Pancreas (tissue), 10 donors: ENCODE results near the gene SH3D19. TPM values are rescaled to one million over a fixed set of nuclear protein-coding genes. Genes with fewer than 3 reads are reported as not detected.

Source experiments
- ATAC-seq, 4 donors: fragments of 200-7000 bp; cut with Tn5 transposase; one replicate each; pipeline versions ENCODE4 v1.8.0 to v1.9.1; 2020; ENCODE audit warnings: mild to moderate bottlenecking in 4 of 4, moderate library complexity in 4 of 4
- DNase-seq, 6 donors: peaks; one replicate each; pipeline ENCODE4 v3.0.0-alpha.2; 2020
- FAIRE-seq: peaks from 2 replicates; lab custom pipeline; 2012; peaks lifted over from hg19 to GRCh38; lab: Jason Lieb, UNC
- H3K27ac ChIP-seq, 4 donors: fragments of 200-600 bp; sonication (generic); 1 replicate in 3 of 4; 2 replicates in 1 of 4; pipeline versions ENCODE4 v1.5.0 to v1.8.0; 2020
- H3K27me3 ChIP-seq, 4 donors: fragments of 200-600 bp; one replicate each; pipeline ENCODE4 v1.8.0; 2021
- H3K36me3 ChIP-seq, 3 donors: fragments of 200-600 bp; sonication (generic) in 1 of 3; one replicate each; pipeline versions ENCODE4 v1.5.0 to v1.8.0; 2020 to 2021
- H3K4me1 ChIP-seq, 3 donors: fragments of 200-600 bp; one replicate each; pipeline ENCODE4 v1.8.0; 2021
- H3K4me3 ChIP-seq, 4 donors: fragments of 200-600 bp; sonication (generic) in 2 of 4; one replicate each; pipeline versions ENCODE4 v1.5.0 to v1.8.0; 2020 to 2021
- H3K9me3 ChIP-seq, 4 donors: fragments of 200-600 bp; one replicate each; pipeline ENCODE4 v1.8.0; 2021
- WGBS, 2 donors: extraction: QIAGEN DNeasy Blood & Tissue Kit; methylation state at CpG; one replicate each; pipeline ENCODE4 v1.1.7; 2013; 5-methylcytosine and 5-hydroxymethylcytosine counted together
- intact Hi-C, 3 donors: fragments of 100-400 bp; cut with DNase I; formaldehyde crosslinking; loops; one replicate each; pipeline versions ENCODE4 v1.11.1 to v1.14.2; 2022
- polyA plus RNA-seq, 2 donors: library from polyadenylated mRNA; stranded (reverse); fragments of 200-250 nt; gene quantifications; one replicate each; pipeline ENCODE4 v1.2.3, GENCODE V29; 2013
- total RNA-seq, 6 donors: library from RNA; stranded (reverse); fragmentation: NEBNext Ultra II Directional in 4 of 6; extraction: Animal tissue kit (Norgen Biotek cat#: 25700) in 4 of 6; gene quantifications; one replicate each; pipeline versions ENCODE4 v1.2.1 to v1.2.4, GENCODE V29; 2021 to 2023
- TF ChIP-seq, protein P1 (sequence below), 4 donors: fragments of 200-600 bp; sonication (generic) in 3 of 4; IDR thresholded peaks; one replicate each; pipeline versions ENCODE4 v1.5.0 to v1.8.0; 2021; ENCODE audit warnings: antibody characterized with exemption in 4 of 4
- donor health status: healthy with polysubstance abuse.
- donor health status: DM: no; HTN: no; CAD: no; lungs with moderate emphysema.
- donor health status: DM: no; HTN: no; CAD: no.
- donor health status: control.
- donor health status: control.
- donor health status: Bipolar disorder and iron deficiency.
- donor health status: DM: yes; HTN: yes; CAD: no.
- donor health status: DM: no; HTN: no; CAD: no.
- donor health status: DM: no; HTN: no; CAD: no.
- donor health status: DM: yes; HTN: yes; CAD: no.

SH3D19 gene
- total and polyA plus RNA-seq, 8 donors, result 11.9 to 34.5 (median 12.9) TPM

- DNase-seq (no peak), ATAC-seq (no peak), FAIRE-seq (no peak)
- intact Hi-C loops, result no loop called here
- 94 to 95% methylated on average over 9 of the region's 9 CpGs for WGBS, 2 donors
- H3K4me3 ChIP-seq, result no peak overlapping the region
- H3K9me3 ChIP-seq, result no peaks in the 10 kb centered on the region
- H3K27me3 ChIP-seq, result no peaks in the 10 kb centered on the region
- TF ChIP-seq, protein P1, sequence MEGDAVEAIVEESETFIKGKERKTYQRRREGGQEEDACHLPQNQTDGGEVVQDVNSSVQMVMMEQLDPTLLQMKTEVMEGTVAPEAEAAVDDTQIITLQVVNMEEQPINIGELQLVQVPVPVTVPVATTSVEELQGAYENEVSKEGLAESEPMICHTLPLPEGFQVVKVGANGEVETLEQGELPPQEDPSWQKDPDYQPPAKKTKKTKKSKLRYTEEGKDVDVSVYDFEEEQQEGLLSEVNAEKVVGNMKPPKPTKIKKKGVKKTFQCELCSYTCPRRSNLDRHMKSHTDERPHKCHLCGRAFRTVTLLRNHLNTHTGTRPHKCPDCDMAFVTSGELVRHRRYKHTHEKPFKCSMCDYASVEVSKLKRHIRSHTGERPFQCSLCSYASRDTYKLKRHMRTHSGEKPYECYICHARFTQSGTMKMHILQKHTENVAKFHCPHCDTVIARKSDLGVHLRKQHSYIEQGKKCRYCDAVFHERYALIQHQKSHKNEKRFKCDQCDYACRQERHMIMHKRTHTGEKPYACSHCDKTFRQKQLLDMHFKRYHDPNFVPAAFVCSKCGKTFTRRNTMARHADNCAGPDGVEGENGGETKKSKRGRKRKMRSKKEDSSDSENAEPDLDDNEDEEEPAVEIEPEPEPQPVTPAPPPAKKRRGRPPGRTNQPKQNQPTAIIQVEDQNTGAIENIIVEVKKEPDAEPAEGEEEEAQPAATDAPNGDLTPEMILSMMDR (IDR thresholded peaks at IDR 0.05), result no peak
- no peak overlapping the region for H3K27ac ChIP-seq
- H3K36me3 ChIP-seq, result peaks cover 0 to 5% (median 0%) of the 10 kb centered on the region in 3 donors
- H3K4me1 ChIP-seq, result no peaks in the 10 kb centered on the region
Observed at GRCh38 chr4:151150821-151151580, 174.4 kb downstream of the SH3D19 start.

- DNase-seq, result no peak
- peaks cover 0 to 5% (median 0%) of the 10 kb centered on the region in 3 donors for H3K36me3 ChIP-seq
- H3K9me3 ChIP-seq, result no peaks in the 10 kb centered on the region
- H3K4me1 ChIP-seq, result no peaks in the 10 kb centered on the region
- no peak for FAIRE-seq
- no peak overlapping the region for H3K27ac ChIP-seq
- no peak overlapping the region for H3K4me3 ChIP-seq
- TF ChIP-seq, protein P1 (IDR thresholded peaks at IDR 0.05), result no peak
- no peak for ATAC-seq
- WGBS, 2 donors, result 87 to 90% methylated on average over 4 of the region's 4 CpGs
- intact Hi-C loops, result no loop called here
- no peaks in the 10 kb centered on the region for H3K27me3 ChIP-seq
Observed at GRCh38 chr4:151148261-151148660, 177.1 kb downstream of the SH3D19 start.

DNA sequence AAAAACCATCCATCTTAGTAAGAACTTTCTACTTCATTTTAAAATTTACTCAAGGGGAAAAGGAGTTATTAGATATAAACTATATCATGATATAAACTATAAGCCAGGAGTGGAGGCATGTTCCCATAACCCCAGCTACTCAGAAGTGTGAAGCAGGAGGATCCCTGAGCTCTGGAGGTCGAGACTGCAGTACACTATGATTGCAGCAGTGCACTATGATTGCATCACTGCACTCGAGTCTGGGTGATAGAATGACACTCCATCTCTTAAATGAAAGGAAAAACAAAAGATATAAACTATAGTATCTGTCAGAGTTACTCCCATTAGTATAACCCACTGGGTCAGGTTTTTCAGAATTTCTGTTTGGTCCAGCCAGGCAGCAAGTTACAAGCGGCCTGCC, 178.4 kb downstream of the SH3D19 start:
- DNase-seq (no peak), FAIRE-seq (no peak), ATAC-seq (no peak)
- Histone ChIP-seq H3K36me3 (peaks cover 0 to 5% (median 0%) of the 10 kb centered on the region in 3 donors), H3K27me3 (no peaks in the 10 kb centered on the region), H3K4me3 (no peak overlapping the region), H3K4me1 (no peaks in the 10 kb centered on the region), H3K27ac (no peak overlapping the region), H3K9me3 (no peaks in the 10 kb centered on the region)
- intact Hi-C loops, result no loop called here
- TF ChIP-seq, protein P1 (IDR thresholded peaks at IDR 0.05), result no peak
- WGBS, 2 donors, result 78 to 79% methylated on average over 3 of the region's 3 CpGs

GRCh38 chr4:151144329-151145072, 180.9 kb downstream of the SH3D19 start:
- intact Hi-C loops, result no loop called here
- 95 to 96% methylated on average over 5 of the region's 5 CpGs for WGBS, 2 donors
- H3K4me1 ChIP-seq, result no peaks in the 10 kb centered on the region
- H3K27me3 ChIP-seq, result no peaks in the 10 kb centered on the region
- H3K9me3 ChIP-seq, result no peaks in the 10 kb centered on the region
- TF ChIP-seq, protein P1 (IDR thresholded peaks at IDR 0.05), result no peak
- H3K36me3 ChIP-seq, result peaks cover 0 to 9% (median 0%) of the 10 kb centered on the region in 3 donors
- no peak overlapping the region for H3K4me3 ChIP-seq
- H3K27ac ChIP-seq, result no peak overlapping the region
- ATAC-seq (no peak), DNase-seq (no peak), FAIRE-seq (no peak)
